A549 (cell line): ENCODE measurements around the gene KRT14. TPM values are rescaled to one million over a fixed set of nuclear protein-coding genes. Genes with fewer than 3 reads are reported as not detected.

ENCODE experiments used
- CBX8 ChIP-seq: fragments of 200-600 bp; sonication (generic); IDR thresholded peaks from 2 replicates; pipeline ENCODE4 v1.6.1; 2016
- CTCF ChIP-seq: fragments of >200 bp; sonication (Bioruptor Twin); formaldehyde crosslinking; IDR thresholded peaks from 3 replicates; pipeline ENCODE4 v1.5.1; 2016
- FOSB ChIP-seq: fragments of 250-450 bp; sonication (Bioruptor Pico); IDR thresholded peaks from 2 replicates; pipeline ENCODE4 v1.5.0; 2020; ENCODE audit warnings: mild to moderate bottlenecking, moderate library complexity
- FOXS1 ChIP-seq: fragments of 250-450 bp; sonication (Bioruptor Pico); IDR thresholded peaks from 2 replicates; pipeline ENCODE4 v1.5.0; 2020; ENCODE audit warnings: mild to moderate bottlenecking, moderate library complexity
- HES2 ChIP-seq: fragments of >200 bp; sonication (Bioruptor Twin); formaldehyde crosslinking; IDR thresholded peaks from 2 replicates; pipeline ENCODE4 v1.6.1; 2016
- HMGXB4 ChIP-seq: fragments of 250-450 bp; sonication (Bioruptor Pico); IDR thresholded peaks from 2 replicates; pipeline ENCODE4 v1.5.0; 2021; ENCODE audit warnings: mild to moderate bottlenecking, moderate library complexity, borderline replicate concordance
- KDM1A ChIP-seq: fragments of 200-600 bp; sonication (generic); IDR thresholded peaks from 2 replicates; pipeline ENCODE4 v1.6.1; 2016; ENCODE audit warnings: low read depth, mild to moderate bottlenecking
- KDM5A ChIP-seq: fragments of 200-600 bp; sonication (generic); IDR thresholded peaks from 2 replicates; pipeline ENCODE4 v1.6.1; 2016; ENCODE audit warnings: antibody characterized with exemption, mild to moderate bottlenecking
- MAX ChIP-seq: IDR thresholded peaks from 2 replicates; pipeline ENCODE4 v1.6.1; 2012
- MAZ ChIP-seq: fragments of 150-350 bp; IDR thresholded peaks from 2 replicates; pipeline ENCODE4 v1.6.1; 2014; ENCODE audit warnings: antibody characterized with exemption, low read depth, low read length, borderline replicate concordance
- MYC ChIP-seq: IDR thresholded peaks from 2 replicates; pipeline ENCODE4 v1.6.1; 2012; ENCODE audit warnings: mild to moderate bottlenecking, inconsistent platforms, low read length, improper control_type of control experiment, borderline replicate concordance
- NPAS2 ChIP-seq: fragments of 250-450 bp; sonication (Bioruptor Pico); IDR thresholded peaks from 2 replicates; pipeline ENCODE4 v1.8.0; 2022; ENCODE audit warnings: mild to moderate bottlenecking, moderate library complexity, borderline replicate concordance
- RCOR1 ChIP-seq: fragments of 150-350 bp; IDR thresholded peaks from 2 replicates; pipeline ENCODE4 v1.6.1; 2014; ENCODE audit warnings: antibody characterized with exemption, low read length, low read depth
- RFX5 ChIP-seq: fragments of 450-650 bp; IDR thresholded peaks from 2 replicates; pipeline ENCODE4 v1.7.1; 2014; ENCODE audit warnings: antibody characterized with exemption, mild to moderate bottlenecking, moderate library complexity
- SREBF2 ChIP-seq: fragments of 450-650 bp; IDR thresholded peaks from 2 replicates; pipeline ENCODE4 v1.6.1; 2014; ENCODE audit warnings: mild to moderate bottlenecking, moderate library complexity
- ZFP36 ChIP-seq: fragments of 450-650 bp; IDR thresholded peaks from 2 replicates; pipeline ENCODE4 v1.6.1; 2014; ENCODE audit warnings: borderline replicate concordance; ENCODE audit not compliant: partially characterized antibody
- ZNF302 ChIP-seq: fragments of 250-450 bp; sonication (Bioruptor Pico); IDR thresholded peaks from 2 replicates; pipeline ENCODE4 v1.9.0; 2021; ENCODE audit warnings: inconsistent platforms, mild to moderate bottlenecking, moderate library complexity
- ZSCAN20 ChIP-seq: fragments of 250-450 bp; sonication (Bioruptor Pico); IDR thresholded peaks from 2 replicates; pipeline ENCODE4 v1.8.0; 2022; ENCODE audit warnings: mild to moderate bottlenecking, moderate library complexity
- polyA plus RNA-seq, 4 experiments: library from polyadenylated mRNA; depleted of rRNA in 3 of 4; stranded (reverse); fragments of >200 nt; fragmentation: RNase III in 1 of 4; extraction: RNeasy Plus Mini Kit Qiagen cat#74134 plus additional on column Dnase treatment in 1 of 4; gene quantifications; 2 replicates in 3 of 4; 3 replicates in 1 of 4; pipeline ENCODE4 v1.2.3, GENCODE V29; 2011 to 2017
- TF ChIP-seq, protein P1 (sequence below): fragments of 150-350 bp; IDR thresholded peaks from 2 replicates; pipeline ENCODE4 v1.6.1; 2014; ENCODE audit warnings: low read depth, mild to moderate bottlenecking, low read length
- TF ChIP-seq, protein P2 (sequence below): fragments of >200 bp; sonication (Bioruptor Twin); formaldehyde crosslinking; IDR thresholded peaks from 3 replicates; pipeline ENCODE4 v1.6.1; 2016
- TF ChIP-seq, protein P3 (sequence below): fragments of 250-450 bp; sonication (Bioruptor Pico); IDR thresholded peaks from 2 replicates; pipeline ENCODE4 v1.5.0; 2020; ENCODE audit warnings: low read depth, mild to moderate bottlenecking, moderate library complexity

KRT14 gene
- polyA plus RNA-seq, 2 of the 4 experiments (the other 2 are of a cell fraction), result 0.04 to 0.10 TPM

DNA sequence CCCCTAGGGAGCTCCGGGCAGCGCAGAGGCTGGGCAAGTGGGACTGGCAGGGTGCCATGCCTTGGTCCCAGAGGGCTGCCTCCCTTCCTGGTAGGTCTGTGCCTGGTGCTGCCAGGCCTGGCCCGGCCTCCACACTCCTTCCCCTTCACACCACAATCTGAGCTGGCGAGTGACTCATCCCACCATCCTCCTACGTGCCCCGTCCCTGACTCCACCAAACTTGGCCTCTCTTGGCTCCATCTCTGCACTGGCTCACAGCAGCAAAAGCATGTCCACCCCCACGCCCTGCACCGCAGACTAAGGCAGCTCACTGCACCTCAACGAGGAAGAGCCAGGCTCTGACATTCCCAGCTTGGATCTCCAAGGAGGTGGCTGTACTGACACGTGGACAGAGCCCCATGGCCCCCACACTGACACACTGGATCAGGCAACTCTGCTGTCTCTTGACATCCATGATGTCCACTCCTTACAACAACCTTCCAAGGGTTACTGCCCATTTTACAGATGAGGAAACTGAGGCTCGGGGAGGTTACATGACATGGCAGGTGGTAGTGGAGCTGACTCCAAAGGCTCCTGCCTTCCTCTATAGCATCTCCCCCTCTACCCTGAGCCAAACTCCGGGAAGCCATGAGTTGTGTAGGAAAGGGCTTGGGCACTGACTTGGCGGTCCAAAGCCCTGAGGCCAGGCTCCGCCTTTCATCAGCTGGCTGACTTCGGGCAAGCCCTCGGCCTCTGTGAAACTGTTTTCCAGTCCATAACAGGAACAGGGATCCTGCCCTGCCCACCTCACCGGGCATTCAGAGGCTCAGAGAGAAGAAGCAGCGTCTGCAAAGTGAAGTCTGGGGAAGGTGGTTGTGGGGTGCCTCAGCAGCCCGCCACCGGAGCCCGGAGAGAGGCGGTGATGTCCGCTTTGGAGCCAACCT lies 38.5 kb downstream of the KRT14 start (continued):
- TF ChIP-seq, protein P1, sequence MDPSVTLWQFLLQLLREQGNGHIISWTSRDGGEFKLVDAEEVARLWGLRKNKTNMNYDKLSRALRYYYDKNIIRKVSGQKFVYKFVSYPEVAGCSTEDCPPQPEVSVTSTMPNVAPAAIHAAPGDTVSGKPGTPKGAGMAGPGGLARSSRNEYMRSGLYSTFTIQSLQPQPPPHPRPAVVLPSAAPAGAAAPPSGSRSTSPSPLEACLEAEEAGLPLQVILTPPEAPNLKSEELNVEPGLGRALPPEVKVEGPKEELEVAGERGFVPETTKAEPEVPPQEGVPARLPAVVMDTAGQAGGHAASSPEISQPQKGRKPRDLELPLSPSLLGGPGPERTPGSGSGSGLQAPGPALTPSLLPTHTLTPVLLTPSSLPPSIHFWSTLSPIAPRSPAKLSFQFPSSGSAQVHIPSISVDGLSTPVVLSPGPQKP, result no peak
- TF ChIP-seq ZSCAN20 (peak; percentile 57), CTCF (no peak; the same call in 2 of the 3 replicates), MAZ (no peak), ZNF302 (CRISPR knock-in tag) (0 out of 2 replicates have a peak, but pooled peaks have one; percentile 60), FOSB (CRISPR knock-in tag) (no peak), KDM5A (no peak), FOXS1 (CRISPR knock-in tag) (no peak), HMGXB4 (CRISPR knock-in tag) (no peak), SREBF2 (no peak), MAX (peak; percentile 93), HES2 (no peak), ZFP36 (no peak), RCOR1 (0 out of 2 replicates have a peak, but pooled peaks have one; percentile 17), CBX8 (no peak), KDM1A (peak; percentile 95), NPAS2 (CRISPR knock-in tag) (0 out of 2 replicates have a peak, but pooled peaks have one; percentile 36), RFX5 (no peak), MYC (peak; percentile 25)
- TF ChIP-seq, protein P2, sequence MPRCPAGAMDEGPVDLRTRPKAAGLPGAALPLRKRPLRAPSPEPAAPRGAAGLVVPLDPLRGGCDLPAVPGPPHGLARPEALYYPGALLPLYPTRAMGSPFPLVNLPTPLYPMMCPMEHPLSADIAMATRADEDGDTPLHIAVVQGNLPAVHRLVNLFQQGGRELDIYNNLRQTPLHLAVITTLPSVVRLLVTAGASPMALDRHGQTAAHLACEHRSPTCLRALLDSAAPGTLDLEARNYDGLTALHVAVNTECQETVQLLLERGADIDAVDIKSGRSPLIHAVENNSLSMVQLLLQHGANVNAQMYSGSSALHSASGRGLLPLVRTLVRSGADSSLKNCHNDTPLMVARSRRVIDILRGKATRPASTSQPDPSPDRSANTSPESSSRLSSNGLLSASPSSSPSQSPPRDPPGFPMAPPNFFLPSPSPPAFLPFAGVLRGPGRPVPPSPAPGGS, result no peak
- TF ChIP-seq, protein P3, sequence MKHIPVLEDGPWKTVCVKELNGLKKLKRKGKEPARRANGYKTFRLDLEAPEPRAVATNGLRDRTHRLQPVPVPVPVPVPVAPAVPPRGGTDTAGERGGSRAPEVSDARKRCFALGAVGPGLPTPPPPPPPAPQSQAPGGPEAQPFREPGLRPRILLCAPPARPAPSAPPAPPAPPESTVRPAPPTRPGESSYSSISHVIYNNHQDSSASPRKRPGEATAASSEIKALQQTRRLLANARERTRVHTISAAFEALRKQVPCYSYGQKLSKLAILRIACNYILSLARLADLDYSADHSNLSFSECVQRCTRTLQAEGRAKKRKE, result no peak
